IPS-18c (cell line): ENCODE data around the gene IGFLR1.
"Not testable (repeated sequence)": the region's sequence is repeated elsewhere in the genome, so short reads cannot be mapped to it uniquely, and the experiment has no call there.

Experiments used
- H3K4me3 ChIP-seq: 2 replicates; pipeline ENCODE4 v1.7.0; 2013; ENCODE audit warnings: low read depth, mild to moderate bottlenecking, low read length, moderate library complexity; ENCODE audit not compliant: insufficient read depth
- H3K9me3 ChIP-seq: one replicate; pipeline ENCODE4 v1.6.1; 2013; ENCODE audit warnings: mild to moderate bottlenecking, low read length, moderate library complexity; ENCODE audit not compliant: control insufficient read depth, insufficient read depth

The IGFLR1 gene

GRCh38 chr19:35704218-35704617 is 38.0 kb downstream of the IGFLR1 start, which contains the start of gene ZBTB32:
Gene ZBTB32, plus strand, starts transcription at chr19:35704558. Its CDS starts 10,069 bp downstream, at chr19:35714627.
- Histone ChIP-seq H3K4me3 (no peak within 1 kb of the TSS), H3K9me3 (peaks cover 2% of the 10 kb centered on the region)

DNA sequence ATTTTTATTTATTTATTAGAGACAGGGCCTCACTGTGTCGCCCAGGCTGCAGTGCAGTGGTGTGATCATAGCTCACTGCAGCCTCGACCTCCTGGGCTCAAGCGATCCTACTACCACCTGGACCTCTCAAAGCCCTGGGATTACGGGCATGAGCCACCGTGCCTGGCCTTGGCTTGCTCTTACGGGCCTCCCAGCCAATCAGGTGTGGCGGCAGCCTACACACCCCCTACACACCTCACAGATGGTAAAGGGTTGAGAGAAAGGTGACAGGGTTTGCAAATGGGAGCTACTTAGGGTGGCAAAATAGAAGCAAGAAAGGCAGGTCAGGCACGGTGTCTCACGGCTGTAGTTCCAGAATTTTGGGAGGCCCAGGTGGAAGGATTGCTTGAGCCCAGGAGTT is 38.9 kb downstream of the IGFLR1 start:
- Histone ChIP-seq H3K4me3 (no peak overlapping the region), H3K9me3 (peaks cover 2% of the 10 kb centered on the region)

DNA sequence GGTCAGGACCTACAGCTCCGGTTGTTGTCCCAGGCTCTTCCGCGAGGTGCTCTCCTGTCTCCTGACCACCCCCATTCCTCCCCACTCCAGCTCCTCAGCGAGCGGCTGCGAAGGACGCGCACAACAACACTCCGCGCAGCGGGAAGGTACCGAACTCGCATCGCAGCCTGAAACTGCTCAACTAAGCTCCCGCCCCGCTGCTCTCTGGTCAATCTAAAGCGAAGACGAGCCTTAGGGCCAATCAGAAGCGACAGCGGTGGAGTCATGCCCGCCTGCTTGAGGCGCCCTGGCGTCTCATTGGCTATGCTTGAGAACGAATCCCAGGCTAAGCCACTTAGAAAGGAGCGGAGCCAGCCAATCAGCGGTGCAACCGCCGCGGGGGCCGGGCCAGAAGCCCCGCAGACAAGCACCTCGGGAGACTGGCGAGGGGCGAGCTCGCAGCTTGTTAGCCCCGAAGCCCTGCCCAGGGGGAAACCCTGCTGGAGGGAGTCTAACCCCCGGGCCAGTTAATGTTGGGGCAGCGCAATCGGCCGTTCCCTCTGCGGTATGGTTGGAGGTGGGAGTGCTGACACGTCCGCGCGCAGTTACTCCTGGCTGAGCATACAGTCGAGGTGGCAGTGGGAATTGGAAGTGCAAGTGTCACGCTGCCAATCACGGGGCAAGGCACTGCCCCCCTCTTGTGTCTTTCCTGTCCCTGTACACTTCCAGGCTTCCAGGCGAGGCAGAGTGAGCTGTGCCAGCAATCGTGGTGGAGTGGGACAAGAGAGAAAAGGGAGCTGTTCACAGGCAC is 39.8 kb downstream of the IGFLR1 start:
- peak overlapping the region; percentile 72 for H3K4me3 ChIP-seq
- H3K9me3 ChIP-seq, result peaks cover 2% of the 10 kb centered on the region

- Histone ChIP-seq H3K9me3 (no peaks in the 10 kb centered on the region), H3K4me3 (no peak overlapping the region)
Measured at GRCh38 chr19:35696835-35697234, 45.4 kb downstream of the IGFLR1 start.

DNA sequence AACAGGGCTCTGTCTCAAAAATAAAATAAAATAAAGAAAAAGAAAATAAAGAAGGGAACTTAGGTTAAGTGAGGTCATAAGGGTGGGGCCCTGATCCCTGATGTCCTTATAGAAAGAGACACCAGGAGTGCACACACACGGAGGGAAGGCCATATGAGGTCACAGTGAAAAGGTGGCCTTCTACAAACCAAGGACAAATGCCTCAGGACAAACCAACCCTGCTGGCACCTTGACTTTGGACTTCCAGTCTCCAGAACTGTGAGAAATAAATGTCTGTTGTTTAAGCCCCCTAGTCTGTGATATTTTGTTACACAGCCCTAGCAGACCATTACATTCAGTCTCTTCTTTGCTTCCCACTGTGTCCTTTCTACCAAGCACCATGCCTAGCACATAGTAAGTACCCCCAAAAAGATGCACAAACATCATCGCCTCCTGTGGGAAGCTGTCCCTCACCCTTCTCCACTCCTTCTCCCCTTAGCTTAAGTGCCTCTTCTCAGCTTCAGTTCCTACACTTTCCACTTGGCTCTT is 46.3 kb downstream of the IGFLR1 start:
- no peak overlapping the region for H3K4me3 ChIP-seq
- H3K9me3 ChIP-seq, result no peaks in the 10 kb centered on the region

DNA sequence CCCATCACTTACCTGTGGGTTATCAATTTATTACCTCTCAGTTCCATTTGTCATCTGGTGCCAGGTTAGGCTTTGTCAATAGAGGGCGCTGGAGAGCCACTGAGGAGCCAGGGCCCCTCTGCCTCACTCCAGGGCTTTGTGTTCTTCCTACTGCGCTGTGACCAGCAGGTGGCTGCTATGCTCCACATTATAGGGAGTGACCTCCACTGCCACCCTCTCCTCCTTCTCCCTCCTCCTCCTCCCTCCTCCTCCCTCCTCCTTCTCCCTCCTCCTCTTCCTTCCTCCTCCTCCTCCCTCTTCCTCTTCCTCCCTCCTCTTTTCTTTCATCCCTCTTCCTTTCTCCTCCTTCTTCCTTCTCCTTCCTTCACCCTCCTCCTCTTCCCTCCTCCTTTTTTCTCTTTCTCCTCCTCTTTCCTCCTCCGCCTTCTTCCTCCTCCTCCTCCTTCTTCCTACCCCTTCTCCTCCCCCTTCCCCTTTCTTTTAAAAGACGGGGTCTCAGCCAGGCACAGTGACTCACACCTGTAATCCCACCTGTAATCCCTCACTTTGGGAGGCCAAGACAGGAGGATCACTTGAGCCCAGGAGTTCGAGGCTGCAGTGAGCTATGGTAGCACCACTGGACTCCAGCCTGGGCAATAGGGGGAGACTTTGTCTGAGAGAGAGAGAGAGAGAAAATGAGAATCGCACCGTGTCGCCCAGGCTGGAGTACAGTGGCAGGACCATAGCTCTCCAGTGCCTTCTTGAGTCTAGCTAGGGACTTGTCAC is 48.2 kb downstream of the IGFLR1 start:
- no peak overlapping the region for H3K4me3 ChIP-seq
- no peaks in the 10 kb centered on the region for H3K9me3 ChIP-seq

DNA sequence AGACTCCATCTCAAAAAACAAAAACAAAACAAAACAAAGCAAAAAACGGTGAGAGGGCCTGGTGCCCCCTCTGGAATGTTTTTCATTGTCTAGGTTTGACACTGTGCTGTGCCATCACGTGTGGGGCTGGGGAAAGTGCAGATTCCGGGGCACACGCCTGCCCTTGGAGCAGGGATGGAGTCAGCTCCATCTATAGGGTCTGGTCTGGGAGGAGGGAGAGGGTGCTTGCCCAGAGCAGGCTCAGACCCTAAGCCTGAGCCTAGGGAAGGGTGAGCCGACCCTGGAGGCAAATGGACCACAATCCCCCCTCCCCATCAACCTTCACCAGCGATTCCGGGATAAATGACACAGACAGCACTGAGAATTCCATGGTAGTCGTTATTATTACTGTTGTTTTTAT is 48.8 kb downstream of the IGFLR1 start:
- H3K9me3 ChIP-seq, result no peaks in the 10 kb centered on the region
- H3K4me3 ChIP-seq, result 0 out of 2 replicates have a peak overlapping the region, but pooled peaks have one; percentile 24

- H3K4me3 ChIP-seq, result no peak overlapping the region
- H3K9me3 ChIP-seq, result no peaks in the 10 kb centered on the region
Measured at GRCh38 chr19:35692010-35692409, 50.2 kb downstream of the IGFLR1 start.

- H3K4me3 ChIP-seq, H3K9me3 ChIP-seq: not testable (repeated sequence)
Measured at GRCh38 chr19:35691106-35691505, 51.1 kb downstream of the IGFLR1 start.

DNA sequence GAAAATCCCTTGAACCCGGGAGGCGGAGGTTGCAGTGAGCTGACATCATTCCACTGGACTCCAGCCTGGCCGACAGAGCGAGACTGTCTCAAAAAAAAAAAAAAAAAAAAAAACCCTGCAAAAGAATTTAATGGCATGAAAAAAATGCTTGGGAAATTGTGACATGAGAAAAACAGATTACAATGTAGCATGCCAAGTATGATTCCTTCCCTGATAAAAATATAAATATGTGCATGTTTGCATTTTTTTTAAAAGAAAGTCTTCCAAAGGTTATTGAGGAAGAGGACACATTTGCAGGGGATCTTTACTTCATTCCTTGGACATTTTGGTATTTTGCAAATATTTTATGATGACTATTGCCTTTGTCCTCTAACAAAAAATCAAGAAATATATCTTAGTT is 52.4 kb downstream of the IGFLR1 start:
- Histone ChIP-seq H3K4me3 (no peak overlapping the region), H3K9me3 (no peaks in the 10 kb centered on the region)
